ENCODE data around the gene PA2G4. TPM values are rescaled to one million over a fixed set of nuclear protein-coding genes. Genes with fewer than 3 reads are reported as not detected.

Gene PA2G4
- total RNA-seq, 2 experiments from 2014 or later, result 51.0 to 61.0 TPM

DNA sequence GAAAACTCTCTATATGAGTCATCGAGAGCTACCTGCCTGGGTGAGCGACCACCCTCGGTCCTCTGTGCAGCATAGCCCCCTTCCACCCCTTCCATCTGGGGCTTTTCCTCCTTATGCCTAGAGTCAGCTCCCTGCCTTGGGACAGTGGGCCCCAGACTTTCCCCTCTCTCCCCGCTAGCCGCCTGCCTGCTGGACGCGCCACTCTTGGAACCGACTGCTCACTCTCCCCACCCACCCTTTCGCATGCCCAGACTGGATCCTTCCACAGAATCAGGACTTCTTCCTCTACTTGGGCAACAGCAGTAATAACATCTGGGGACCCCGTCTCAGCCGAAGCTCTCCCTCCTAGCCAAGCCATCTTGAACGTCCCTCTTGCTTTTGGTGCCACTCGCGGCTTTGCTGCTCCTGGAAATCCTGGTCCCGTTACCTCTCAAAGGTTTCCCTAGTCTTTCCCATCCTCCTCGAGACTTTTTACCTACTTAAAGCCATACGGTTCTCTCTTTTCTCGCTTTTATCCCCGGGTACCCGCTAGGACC lies 24.4 kb downstream of the PA2G4 start:
- intact Hi-C loops (cut with DNase I, micrococcal nuclease), result loop anchor here (1.0 to 5.0 kb wide), 4 partner anchors 9 to 386 kb away; partner anchors contain the start of genes GDF11 (in 1 of the 2) and MYL6 (in 1 of the 2)
- peak overlapping the region; percentile 77 for H3K27ac ChIP-seq (ENCODE audit: low read depth in 1 of 2, low read length in 2 of 2)
- no peaks in the 10 kb centered on the region for H3K27me3 Mint-ChIP-seq
- peaks cover 59% of the 10 kb centered on the region for H3K36me3 Mint-ChIP-seq (ENCODE audit: low read depth)
- ChIA-PET POLR2A (interaction anchor here (0.6 to 6.5 kb wide), 28 partner anchors 9 to 1848 kb away, joined by 3 to 133 read pairs (median 6); partner anchors contain the start of genes BAZ2A, CBX5, CNPY2 and DNAJC14), CTCF (interaction anchor here (1.3 to 9.6 kb wide), 7 partner anchors 10 to 129 kb away, joined by 3 to 138 read pairs (median 16); partner anchors contain the start of genes ANKRD52, MYL6, MYL6B and SMARCC2)
- no peaks in the 10 kb centered on the region for H3K9me3 ChIP-seq (ENCODE audit: control insufficient read depth in 1 of 2, insufficient read depth in 1 of 2, low read length in 2 of 2)
- H3K27me3 ChIP-seq (ENCODE audit: control insufficient read depth in 1 of 2, insufficient read depth in 2 of 2, low read length in 2 of 2), result no peaks in the 10 kb centered on the region
- peaks cover 73% of the 10 kb centered on the region for H3K4me1 Mint-ChIP-seq (ENCODE audit: low read depth)
- ATAC-seq (ENCODE audit: poor library complexity) (no peak), DNase-seq (peak in 3 of 14 experiments; percentile 25 to 44 (median 33))
- peaks cover 71% of the 10 kb centered on the region for H3K4me1 ChIP-seq (ENCODE audit: insufficient read depth, low read length)
- peak overlapping the region; percentile 97 for H3K4me3 Mint-ChIP-seq
- peak overlapping the region; percentile 99 for H3K4me3 ChIP-seq (ENCODE audit: low read length)
- no peaks in the 10 kb centered on the region for H3K9me3 Mint-ChIP-seq
- peak overlapping the region; percentile 86 for H3K27ac Mint-ChIP-seq
- H3K36me3 ChIP-seq (ENCODE audit: insufficient read depth, low read length), result peaks cover 34% of the 10 kb centered on the region
- TF ChIP-seq, protein P1, sequence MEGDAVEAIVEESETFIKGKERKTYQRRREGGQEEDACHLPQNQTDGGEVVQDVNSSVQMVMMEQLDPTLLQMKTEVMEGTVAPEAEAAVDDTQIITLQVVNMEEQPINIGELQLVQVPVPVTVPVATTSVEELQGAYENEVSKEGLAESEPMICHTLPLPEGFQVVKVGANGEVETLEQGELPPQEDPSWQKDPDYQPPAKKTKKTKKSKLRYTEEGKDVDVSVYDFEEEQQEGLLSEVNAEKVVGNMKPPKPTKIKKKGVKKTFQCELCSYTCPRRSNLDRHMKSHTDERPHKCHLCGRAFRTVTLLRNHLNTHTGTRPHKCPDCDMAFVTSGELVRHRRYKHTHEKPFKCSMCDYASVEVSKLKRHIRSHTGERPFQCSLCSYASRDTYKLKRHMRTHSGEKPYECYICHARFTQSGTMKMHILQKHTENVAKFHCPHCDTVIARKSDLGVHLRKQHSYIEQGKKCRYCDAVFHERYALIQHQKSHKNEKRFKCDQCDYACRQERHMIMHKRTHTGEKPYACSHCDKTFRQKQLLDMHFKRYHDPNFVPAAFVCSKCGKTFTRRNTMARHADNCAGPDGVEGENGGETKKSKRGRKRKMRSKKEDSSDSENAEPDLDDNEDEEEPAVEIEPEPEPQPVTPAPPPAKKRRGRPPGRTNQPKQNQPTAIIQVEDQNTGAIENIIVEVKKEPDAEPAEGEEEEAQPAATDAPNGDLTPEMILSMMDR (IDR thresholded peaks at IDR 0.05), result no peak

DNA sequence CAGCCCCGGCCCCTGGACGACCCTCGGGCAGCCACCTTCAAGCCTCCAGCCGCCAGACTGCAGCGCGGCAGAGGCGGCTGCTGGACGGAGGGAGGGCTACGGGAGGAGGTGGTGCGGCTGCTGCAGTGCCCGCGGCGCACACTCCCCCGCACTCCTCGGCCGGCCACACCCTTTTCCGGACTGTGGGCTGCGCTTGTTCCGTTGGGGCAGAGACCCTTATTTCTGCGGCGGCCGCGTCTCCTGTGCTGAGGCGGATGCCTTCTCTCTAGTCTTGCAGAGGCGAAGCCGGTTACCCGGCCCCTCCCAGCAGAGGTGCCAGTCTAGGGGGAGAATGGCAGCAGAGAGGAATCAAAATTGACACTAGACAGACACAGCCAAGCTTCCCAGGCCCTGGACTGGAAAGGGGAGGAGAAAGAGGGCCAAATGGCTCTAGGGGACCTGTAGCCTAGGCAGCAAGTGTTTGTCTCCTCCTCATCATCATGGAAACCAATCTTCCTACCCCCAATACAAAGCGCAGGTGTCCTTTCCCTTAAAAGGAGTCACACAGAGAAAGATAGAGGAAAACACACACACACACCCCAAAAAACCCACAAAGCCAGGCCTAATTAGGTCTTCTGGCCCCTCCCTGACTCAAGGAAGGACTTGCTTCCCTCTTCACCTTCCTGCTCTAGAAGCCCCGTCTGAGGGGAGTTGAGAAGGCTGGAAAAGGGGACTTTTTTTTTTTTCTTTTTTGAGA lies 25.0 kb downstream of the PA2G4 start:
- no peaks in the 10 kb centered on the region for H3K27me3 Mint-ChIP-seq
- Histone ChIP-seq H3K9me3 (ENCODE audit: control insufficient read depth in 1 of 2, insufficient read depth in 1 of 2, low read length in 2 of 2) (no peaks in the 10 kb centered on the region), H3K4me1 (ENCODE audit: insufficient read depth, low read length) (peaks cover 77% of the 10 kb centered on the region), H3K27ac (ENCODE audit: low read depth in 1 of 2, low read length in 2 of 2) (peak overlapping the region; percentile 77), H3K36me3 (ENCODE audit: insufficient read depth, low read length) (peaks cover 41% of the 10 kb centered on the region), H3K4me3 (ENCODE audit: low read length) (peak overlapping the region; percentile 99), H3K27me3 (ENCODE audit: control insufficient read depth in 1 of 2, insufficient read depth in 2 of 2, low read length in 2 of 2) (no peaks in the 10 kb centered on the region)
- peak; percentile 48 to 90 (median 70) for DNase-seq
- no peaks in the 10 kb centered on the region for H3K9me3 Mint-ChIP-seq
- ChIA-PET POLR2A (interaction anchor here (0.9 to 6.5 kb wide), 15 partner anchors 8 to 335 kb away, joined by 4 to 133 read pairs (median 7); partner anchors contain the start of genes CNPY2, MYL6, MYL6B and PA2G4), CTCF (interaction anchor here (2.2 to 9.6 kb wide), 3 partner anchors 22 to 82 kb away, joined by 8 to 138 read pairs (median 36); partner anchors contain the start of genes MYL6B and SMARCC2)
- peaks cover 65% of the 10 kb centered on the region for H3K36me3 Mint-ChIP-seq (ENCODE audit: low read depth)
- H3K4me3 Mint-ChIP-seq, result peak overlapping the region; percentile 97
- TF ChIP-seq, protein P1 (IDR thresholded peaks at IDR 0.05), result no peak
- ATAC-seq (ENCODE audit: poor library complexity), result peak; percentile 13
- peaks cover 73% of the 10 kb centered on the region for H3K4me1 Mint-ChIP-seq (ENCODE audit: low read depth)
- intact Hi-C loops (cut with DNase I, micrococcal nuclease), result loop anchor here in 1 of 2 experiments (2.0 to 5.0 kb wide), 2 partner anchors 21 to 387 kb away; partner anchors contain the start of gene GDF11
- peak overlapping the region; percentile 86 for H3K27ac Mint-ChIP-seq

DNA sequence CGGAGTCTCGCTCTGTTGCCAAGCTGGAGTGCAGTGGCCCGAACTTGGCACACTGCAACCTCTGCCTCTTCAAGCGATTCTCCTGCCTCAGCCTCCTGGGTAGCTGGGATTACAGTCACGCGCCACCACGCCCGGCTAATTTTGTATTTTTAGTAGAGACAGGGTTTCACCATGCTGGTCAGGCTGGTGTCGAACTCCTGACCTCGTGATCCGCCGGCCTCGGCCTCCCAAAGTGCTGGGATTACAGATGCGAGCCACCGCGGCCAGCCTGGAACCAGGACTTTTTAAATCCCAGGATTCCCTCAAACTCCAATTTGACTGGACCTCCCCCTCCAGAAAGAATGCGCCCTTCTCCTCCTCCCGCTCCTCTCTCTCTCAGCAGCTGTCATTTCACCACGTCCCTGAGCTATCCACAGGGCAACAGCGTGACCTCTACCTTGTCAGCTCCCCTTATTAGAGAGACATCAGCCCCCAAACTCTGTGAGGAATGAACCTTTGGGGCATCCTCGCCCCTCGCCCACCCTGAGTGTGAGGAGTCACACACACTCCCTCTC lies 25.7 kb downstream of the PA2G4 start:
- ATAC-seq (ENCODE audit: poor library complexity), result no peak

More for the DNA sequence above, 25.7 kb downstream of the PA2G4 start:
- H3K4me3 ChIP-seq (ENCODE audit: low read length), result peak overlapping the region; percentile 99
- intact Hi-C loops (cut with DNase I, micrococcal nuclease), result loop anchor here in 1 of 2 experiments (2.0 to 5.0 kb wide), 2 partner anchors 21 to 388 kb away; partner anchors contain the start of gene GDF11
- H3K36me3 ChIP-seq (ENCODE audit: insufficient read depth, low read length), result peaks cover 47% of the 10 kb centered on the region
- H3K4me1 Mint-ChIP-seq (ENCODE audit: low read depth), result peaks cover 67% of the 10 kb centered on the region
- peaks cover 76% of the 10 kb centered on the region for H3K4me1 ChIP-seq (ENCODE audit: insufficient read depth, low read length)
- no peak for DNase-seq
- H3K27me3 Mint-ChIP-seq, result no peaks in the 10 kb centered on the region
- H3K36me3 Mint-ChIP-seq (ENCODE audit: low read depth), result peaks cover 69% of the 10 kb centered on the region
- H3K9me3 Mint-ChIP-seq, result no peaks in the 10 kb centered on the region
- H3K27ac ChIP-seq (ENCODE audit: low read depth in 1 of 2, low read length in 2 of 2), result peak overlapping the region; percentile 77
- H3K27me3 ChIP-seq (ENCODE audit: control insufficient read depth in 1 of 2, insufficient read depth in 2 of 2, low read length in 2 of 2), result no peaks in the 10 kb centered on the region
- TF ChIP-seq, protein P1 (IDR thresholded peaks at IDR 0.05), result no peak
- H3K4me3 Mint-ChIP-seq, result peak overlapping the region; percentile 97
- POLR2A ChIA-PET, result interaction anchor here (0.9 to 6.5 kb wide), 8 partner anchors 11 to 92 kb away, joined by 3 to 133 read pairs (median 6); partner anchors contain the start of genes MYL6, MYL6B, PA2G4 and RNF41
- peak overlapping the region; percentile 86 for H3K27ac Mint-ChIP-seq
- CTCF ChIA-PET, result interaction anchor here (6.3 to 9.6 kb wide), 2 partner anchors 22 to 59 kb away, joined by 36 to 138 read pairs; partner anchors contain the start of genes MYL6B and SMARCC2
- no peaks in the 10 kb centered on the region for H3K9me3 ChIP-seq (ENCODE audit: control insufficient read depth in 1 of 2, insufficient read depth in 1 of 2, low read length in 2 of 2)
